Activated B cell treated with CpG ODN at 0.5 μM for 24 hours (primary cell): ENCODE data around the gene MRGPRF. TPM values are rescaled to one million over a fixed set of nuclear protein-coding genes. Genes with fewer than 3 reads are reported as not detected.

ENCODE experiments used
- ATAC-seq: fragments of 200-7000 bp; cut with Tn5 transposase; one replicate; pipeline ENCODE4 v1.10.0; 2021; ENCODE audit warnings: low read depth, mild to moderate bottlenecking, moderate library complexity
- CTCF ChIA-PET: fragments of 350-600 bp; sonication (Branson Sonifier 250); formaldehyde crosslinking; loops from one replicate; lab custom pipeline; 2021; ENCODE audit warnings: antibody characterized with exemption; lab: Charles Lee
- POLR2A ChIA-PET: fragments of 350-600 bp; sonication (Branson Sonifier 250); formaldehyde crosslinking; loops from one replicate; lab custom pipeline; 2021; ENCODE audit warnings: antibody characterized with exemption; lab: Charles Lee
- DNase-seq: peaks from one replicate; pipeline ENCODE4 v3.0.0; 2022
- H3K27ac Mint-ChIP-seq: one replicate; pipeline ENCODE4 v1.8.0; 2020; ENCODE audit warnings: mixed read lengths
- H3K27me3 Mint-ChIP-seq: one replicate; pipeline ENCODE4 v1.8.0; 2021; ENCODE audit warnings: mixed read lengths
- H3K36me3 Mint-ChIP-seq: one replicate; pipeline ENCODE4 v1.8.0; 2021; ENCODE audit warnings: low read depth, mixed read lengths
- H3K4me1 Mint-ChIP-seq: one replicate; pipeline ENCODE4 v1.8.0; 2021; ENCODE audit warnings: mixed read lengths
- H3K4me3 Mint-ChIP-seq: one replicate; pipeline ENCODE4 v1.8.0; 2020; ENCODE audit warnings: mild to moderate bottlenecking, mixed read lengths
- H3K9me3 Mint-ChIP-seq: one replicate; pipeline ENCODE4 v1.8.0; 2020; ENCODE audit warnings: mixed read lengths
- intact Hi-C: fragments of 100-400 bp; cut with micrococcal nuclease; formaldehyde crosslinking; loops from one replicate; pipeline ENCODE4 v1.15.1; 2024
- total RNA-seq: library from RNA; stranded (reverse); gene quantifications from 2 replicates; pipeline ENCODE4 v1.2.3, GENCODE V29; 2022
- TF ChIP-seq, protein P1 (sequence below): fragments of 200-600 bp; IDR thresholded peaks from one replicate; pipeline ENCODE4 v1.8.0; 2022; ENCODE audit warnings: antibody characterized with exemption, mild to moderate bottlenecking

Gene MRGPRF
- total RNA-seq, 1 donor from 2014 or later: not detected

DNA sequence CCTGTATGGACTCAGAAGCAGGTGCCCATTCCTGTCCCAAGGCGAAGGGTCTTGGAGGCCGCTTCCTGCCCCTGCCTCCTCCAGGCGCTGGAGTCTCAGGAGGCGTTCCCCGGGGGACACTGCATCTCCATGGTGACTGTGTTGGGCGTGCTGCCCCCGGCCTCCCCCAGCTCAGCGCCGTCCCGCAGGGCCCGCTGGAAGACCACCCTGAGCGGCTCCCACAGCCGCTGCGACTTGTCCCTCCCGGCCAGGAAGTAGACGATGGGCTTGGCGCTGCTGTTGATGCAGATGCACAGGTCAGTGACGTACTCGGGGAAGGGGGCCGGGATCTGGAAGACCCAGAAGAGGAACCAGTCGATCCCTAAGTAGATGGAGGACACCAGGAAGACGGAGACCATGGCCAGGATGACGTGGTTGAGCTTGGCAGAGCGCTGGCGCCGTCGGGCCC, 7.8 kb downstream of the MRGPRF start:
- H3K9me3 Mint-ChIP-seq: no peaks in the 10 kb centered on the region
- ATAC-seq: no peak
- intact Hi-C loops: no loop called here

DNA sequence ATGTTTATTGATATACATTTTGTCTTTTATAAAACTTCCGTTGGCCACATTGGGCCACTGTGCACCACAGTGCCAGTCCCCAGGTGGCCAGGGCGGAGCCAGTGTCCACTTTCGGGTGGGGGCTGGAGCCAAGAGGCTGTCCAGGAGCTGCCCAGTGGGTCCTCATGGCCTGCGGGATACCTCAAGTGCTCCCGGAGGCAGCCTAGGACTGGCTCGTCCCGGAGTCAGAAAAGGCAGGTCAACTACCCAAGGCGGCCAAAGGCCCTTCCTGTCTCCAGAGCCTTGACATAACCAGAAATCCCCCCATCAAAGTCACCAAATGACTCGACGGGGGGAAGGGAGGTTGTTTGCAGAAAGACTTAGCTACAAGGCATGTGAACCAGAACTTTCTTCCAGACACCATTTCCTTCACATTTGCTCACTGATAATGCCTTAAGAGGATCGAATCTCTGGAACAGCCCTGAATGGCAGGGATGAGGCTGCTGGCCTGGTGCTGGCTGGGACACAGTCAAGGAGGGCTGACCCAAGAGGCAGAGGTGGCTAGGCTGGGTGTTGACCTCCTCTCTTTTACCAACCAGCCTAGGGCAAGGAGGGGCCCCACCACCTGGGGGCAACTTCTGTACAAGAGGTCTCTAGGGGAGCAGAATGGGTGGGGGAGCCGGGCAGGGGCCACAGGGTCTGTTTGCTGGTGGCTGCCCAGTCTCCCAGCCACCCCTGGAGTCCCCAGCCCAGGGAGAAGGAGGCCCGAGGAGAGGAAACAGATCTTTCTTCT, 8.4 kb downstream of the MRGPRF start:
- H3K27ac Mint-ChIP-seq: no peak overlapping the region
- no peak for DNase-seq
- intact Hi-C loops: no loop called here
- TF ChIP-seq, protein P1, sequence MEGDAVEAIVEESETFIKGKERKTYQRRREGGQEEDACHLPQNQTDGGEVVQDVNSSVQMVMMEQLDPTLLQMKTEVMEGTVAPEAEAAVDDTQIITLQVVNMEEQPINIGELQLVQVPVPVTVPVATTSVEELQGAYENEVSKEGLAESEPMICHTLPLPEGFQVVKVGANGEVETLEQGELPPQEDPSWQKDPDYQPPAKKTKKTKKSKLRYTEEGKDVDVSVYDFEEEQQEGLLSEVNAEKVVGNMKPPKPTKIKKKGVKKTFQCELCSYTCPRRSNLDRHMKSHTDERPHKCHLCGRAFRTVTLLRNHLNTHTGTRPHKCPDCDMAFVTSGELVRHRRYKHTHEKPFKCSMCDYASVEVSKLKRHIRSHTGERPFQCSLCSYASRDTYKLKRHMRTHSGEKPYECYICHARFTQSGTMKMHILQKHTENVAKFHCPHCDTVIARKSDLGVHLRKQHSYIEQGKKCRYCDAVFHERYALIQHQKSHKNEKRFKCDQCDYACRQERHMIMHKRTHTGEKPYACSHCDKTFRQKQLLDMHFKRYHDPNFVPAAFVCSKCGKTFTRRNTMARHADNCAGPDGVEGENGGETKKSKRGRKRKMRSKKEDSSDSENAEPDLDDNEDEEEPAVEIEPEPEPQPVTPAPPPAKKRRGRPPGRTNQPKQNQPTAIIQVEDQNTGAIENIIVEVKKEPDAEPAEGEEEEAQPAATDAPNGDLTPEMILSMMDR: no peak
- CTCF ChIA-PET: no interaction called here
- H3K4me1 Mint-ChIP-seq: no peaks in the 10 kb centered on the region
- no peak for ATAC-seq
- H3K9me3 Mint-ChIP-seq: no peaks in the 10 kb centered on the region
- H3K4me3 Mint-ChIP-seq: no peak overlapping the region
- peaks cover 12% of the 10 kb centered on the region for H3K27me3 Mint-ChIP-seq
- POLR2A ChIA-PET: no interaction called here
- H3K36me3 Mint-ChIP-seq: no peaks in the 10 kb centered on the region

More for the DNA sequence above, 7.8 kb downstream of the MRGPRF start:
- H3K4me1 Mint-ChIP-seq: no peaks in the 10 kb centered on the region
- H3K27me3 Mint-ChIP-seq: peaks cover 12% of the 10 kb centered on the region
- no peaks in the 10 kb centered on the region for H3K36me3 Mint-ChIP-seq
- no peak for DNase-seq
- no peak overlapping the region for H3K4me3 Mint-ChIP-seq
- ChIA-PET POLR2A (no interaction called here), CTCF (no interaction called here)
- TF ChIP-seq, protein P1: no peak
- no peak overlapping the region for H3K27ac Mint-ChIP-seq

DNA sequence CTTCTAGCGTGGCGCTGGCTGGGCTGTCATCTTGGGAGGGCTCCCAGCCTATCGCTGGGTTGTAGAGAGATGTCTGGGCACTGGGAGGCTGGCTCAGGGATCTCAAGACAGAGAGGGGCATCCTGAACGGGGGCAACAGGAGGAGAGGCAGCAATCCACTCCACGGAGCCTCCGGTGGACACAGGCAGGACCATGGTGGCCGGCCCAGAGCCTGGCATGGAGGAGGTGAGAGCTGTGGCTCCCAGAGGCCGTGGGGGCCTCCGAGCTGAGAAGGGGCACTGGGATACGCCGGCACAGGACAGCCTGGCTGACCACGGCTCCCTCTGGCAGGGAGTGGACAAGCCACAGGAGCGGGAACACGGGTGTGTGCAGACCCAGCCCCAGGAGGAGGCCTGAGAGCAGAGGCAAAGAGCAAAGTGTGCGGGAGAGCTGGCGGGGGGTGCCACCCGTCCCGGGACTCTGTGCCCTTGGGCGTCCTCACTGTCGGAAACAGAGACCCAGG, 9.1 kb downstream of the MRGPRF start:
- DNase-seq: no peak
- no peaks in the 10 kb centered on the region for H3K4me1 Mint-ChIP-seq
- H3K9me3 Mint-ChIP-seq: no peaks in the 10 kb centered on the region
- POLR2A ChIA-PET: no interaction called here
- H3K27ac Mint-ChIP-seq: no peak overlapping the region
- H3K36me3 Mint-ChIP-seq: no peaks in the 10 kb centered on the region
- peaks cover 12% of the 10 kb centered on the region for H3K27me3 Mint-ChIP-seq
- intact Hi-C loops: no loop called here
- no peak for ATAC-seq
- H3K4me3 Mint-ChIP-seq: no peak overlapping the region
- CTCF ChIA-PET: no interaction called here
- TF ChIP-seq, protein P1: no peak

DNA sequence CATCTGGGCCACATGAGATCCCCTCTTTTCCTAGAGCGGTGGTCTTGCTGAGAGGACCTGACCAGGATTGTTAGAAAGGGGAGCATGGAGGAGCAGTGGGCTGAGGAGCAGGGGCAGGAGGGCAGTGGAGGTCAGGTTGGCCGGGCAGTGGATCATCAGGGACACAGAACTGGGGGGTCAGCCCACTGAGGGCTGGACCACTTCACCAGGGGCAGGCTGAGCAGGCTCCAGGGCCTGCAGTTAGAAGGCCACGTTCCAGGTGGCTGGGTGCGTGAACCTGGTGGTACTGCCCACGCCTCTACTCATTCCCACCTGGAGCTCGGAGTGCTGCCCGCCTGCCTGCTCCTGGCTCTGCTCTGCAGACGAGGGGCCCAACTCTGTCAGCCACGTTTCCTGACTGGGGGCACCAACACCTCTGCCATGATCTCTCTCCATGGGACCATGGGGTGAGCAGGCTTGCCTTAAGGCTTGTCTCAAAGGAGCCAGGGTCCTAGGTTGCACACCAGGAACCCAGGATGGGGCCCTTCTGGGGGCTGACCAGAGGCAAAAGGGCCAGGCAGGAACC, 9.7 kb downstream of the MRGPRF start:
- H3K27ac Mint-ChIP-seq: no peak overlapping the region
- intact Hi-C loops: no loop called here

More for the DNA sequence above, 9.7 kb downstream of the MRGPRF start:
- Mint-ChIP-seq H3K4me3 (no peak overlapping the region), H3K36me3 (no peaks in the 10 kb centered on the region), H3K4me1 (no peaks in the 10 kb centered on the region), H3K27me3 (peaks cover 15% of the 10 kb centered on the region), H3K9me3 (no peaks in the 10 kb centered on the region)
- DNase-seq: no peak
- POLR2A ChIA-PET: no interaction called here
- no peak for ATAC-seq
- CTCF ChIA-PET: no interaction called here
- TF ChIP-seq, protein P1: no peak
